ENCODE measurements around the gene NPTX1. TPM values are rescaled to one million over a fixed set of nuclear protein-coding genes. Genes with fewer than 3 reads are reported as not detected.
A peak's percentile ranks its signal among the peaks of the same experiment; 100 is the strongest.

NPTX1 gene
- total RNA-seq, 4 donors from 2014 or later, result 0.40 to 22.8 (median 7.2) TPM

DNA sequence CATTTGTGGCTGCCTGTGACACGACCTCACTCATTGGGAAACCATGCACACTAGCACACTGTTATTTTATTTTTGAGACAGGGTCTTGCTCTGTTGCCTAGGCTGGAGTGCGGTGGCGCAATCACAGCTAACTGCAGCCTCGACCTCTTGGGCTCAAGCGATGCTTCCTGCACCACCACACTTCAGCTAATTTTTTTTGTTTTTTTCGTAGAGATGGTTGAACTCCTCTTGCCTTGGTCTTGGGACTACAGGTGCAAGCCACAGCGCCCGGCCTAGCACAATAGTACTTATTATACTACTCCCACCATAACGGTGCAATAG, 2.8 kb upstream of the NPTX1 start:
- H3K27ac ChIP-seq, result no peak overlapping the region
- DNase-seq, result no peak
- 51 to 80% methylated on average over 2 to 9 of the region's 9 CpGs for WGBS, 2 donors (ENCODE audit: low coverage in 1 of 2)
- in situ Hi-C loops (cut with MboI; ENCODE audit: low pct_ligation_motif_present in 1 of 4, low pct_unique_long_range_greater_than_20kb in 1 of 4, low sequenced_read_pairs in 3 of 4) (no loop called here), intact Hi-C loops (cut with DNase I; ENCODE audit: low total_unique reads) (loop anchor here (2.0 to 5.0 kb wide), 2 partner anchors 52 to 96 kb away; no protein-coding TSS in a partner anchor)
- H3K4me3 ChIP-seq, result no peak overlapping the region
- H3K4me1 ChIP-seq, result peaks cover 2 to 43% (median 39%) of the 10 kb centered on the region in 4 donors
- TF ChIP-seq EP300 (IDR thresholded peaks at IDR 0.05; ENCODE audit: low read depth) (no peak), CTCF (IDR thresholded peaks at IDR 0.05) (no peak), POLR2A (IDR thresholded peaks at IDR 0.05) (no peak), POLR2AphosphoS5 (IDR thresholded peaks at IDR 0.05) (no peak)
- H3K36me3 ChIP-seq, result no peaks in the 10 kb centered on the region
- no peaks in the 10 kb centered on the region for H3K9me3 ChIP-seq
- H3K27me3 ChIP-seq, result peaks cover 94% of the 10 kb centered on the region

- intact Hi-C loops (cut with DNase I; ENCODE audit: low total_unique reads), result loop anchor here (2.0 to 5.0 kb wide), 2 partner anchors 51 to 96 kb away; no protein-coding TSS in a partner anchor
- Histone ChIP-seq H3K4me1 (peaks cover 2 to 43% (median 39%) of the 10 kb centered on the region in 4 donors), H3K36me3 (no peaks in the 10 kb centered on the region), H3K4me3 (peak overlapping the region in 3 of 4 donors; percentile 33 to 50 (median 37)), H3K9me3 (no peaks in the 10 kb centered on the region), H3K27ac (no peak overlapping the region), H3K27me3 (peaks cover 99% of the 10 kb centered on the region)
- in situ Hi-C loops (cut with MboI; ENCODE audit: low pct_ligation_motif_present in 1 of 4, low pct_unique_long_range_greater_than_20kb in 1 of 4, low sequenced_read_pairs in 3 of 4), result no loop called here
- TF ChIP-seq CTCF (IDR thresholded peaks at IDR 0.05) (no peak), EP300 (IDR thresholded peaks at IDR 0.05; ENCODE audit: low read depth) (no peak), POLR2AphosphoS5 (IDR thresholded peaks at IDR 0.05) (no peak)
- no peak for DNase-seq
- WGBS, 2 donors (ENCODE audit: low coverage in 1 of 2), result 13% methylated on average over 29 of the region's 51 CpGs; no CpG with 5 or more reads in 1 of the 2 donors
These were observed 2.3 kb upstream of the NPTX1 start for GRCh38 chr17:80478487-80479245.

GRCh38 chr17:80477647-80478478, 1.5 kb upstream of the NPTX1 start:
- in situ Hi-C loops (cut with MboI; ENCODE audit: low pct_ligation_motif_present in 1 of 4, low pct_unique_long_range_greater_than_20kb in 1 of 4, low sequenced_read_pairs in 3 of 4) (no loop called here), intact Hi-C loops (cut with DNase I; ENCODE audit: low total_unique reads) (loop anchor here (2.0 to 5.0 kb wide), 2 partner anchors 51 to 97 kb away; no protein-coding TSS in a partner anchor)
- TF ChIP-seq EP300 (IDR thresholded peaks at IDR 0.05; ENCODE audit: low read depth) (no peak), CTCF (IDR thresholded peaks at IDR 0.05) (peak in 3 of 5 experiments; percentile 29 to 42 (median 35)), POLR2AphosphoS5 (IDR thresholded peaks at IDR 0.05) (no peak), POLR2A (IDR thresholded peaks at IDR 0.05) (no peak)
- Histone ChIP-seq H3K4me1 (peaks cover 2 to 43% (median 39%) of the 10 kb centered on the region in 4 donors), H3K9me3 (no peaks in the 10 kb centered on the region), H3K36me3 (no peaks in the 10 kb centered on the region), H3K27ac (peak overlapping the region in 1 of 4 donors; percentile 81), H3K4me3 (peak overlapping the region in 3 of 4 donors; percentile 33 to 50 (median 37)), H3K27me3 (peaks cover 100% of the 10 kb centered on the region)
- WGBS, 2 donors (ENCODE audit: low coverage in 1 of 2), result 18% methylated on average over 25 of the region's 103 CpGs; no CpG with 5 or more reads in 1 of the 2 donors
- DNase-seq, result peak; percentile 35
